ENCODE measurements around the gene GABRB3.

GABRB3 gene

DNA sequence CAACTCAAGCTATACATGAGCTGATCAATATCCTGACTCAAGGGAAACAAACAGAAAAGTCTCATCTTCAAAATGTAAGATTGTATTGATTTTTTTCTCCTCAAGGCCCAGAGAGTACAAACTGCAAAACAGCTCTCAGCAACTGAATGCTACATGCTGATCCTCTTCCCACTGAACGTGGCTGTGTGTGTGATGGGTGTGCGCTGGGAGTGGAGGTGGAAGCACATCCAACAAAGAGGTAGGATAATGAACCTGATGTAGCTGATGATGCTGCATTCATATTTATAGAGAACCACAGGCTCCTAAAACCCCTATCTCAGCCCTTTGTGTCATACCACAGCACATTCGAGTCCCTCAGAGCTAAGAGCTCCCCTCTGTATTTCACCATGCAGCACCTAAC, 56.8 kb downstream of the GABRB3 start:
- Histone ChIP-seq H3K9me3 (ENCODE audit: control insufficient read depth in 2 of 2, low read length in 2 of 2) (peaks cover 0 to 12% of the 10 kb centered on the region in 2 donors), H3K27me3 (ENCODE audit: control insufficient read depth in 2 of 2, insufficient read depth in 2 of 2, low read length in 2 of 2) (no peaks in the 10 kb centered on the region), H3K4me3 (ENCODE audit: low read length in 2 of 2) (no peak overlapping the region), H3K9ac (ENCODE audit: low read depth in 1 of 2, low read length in 2 of 2) (no peak overlapping the region), H3K36me3 (ENCODE audit: control insufficient read depth in 2 of 2, insufficient read depth in 2 of 2, low read length in 2 of 2) (no peaks in the 10 kb centered on the region), H3K27ac (ENCODE audit: low read depth in 2 of 2, low read length in 2 of 2) (no peak overlapping the region), H3K4me1 (ENCODE audit: control insufficient read depth in 2 of 2, insufficient read depth in 2 of 2, low read length in 2 of 2) (no peaks in the 10 kb centered on the region)

GRCh38 chr15:26713498-26713897, 59.4 kb downstream of the GABRB3 start:
- Histone ChIP-seq H3K4me3 (ENCODE audit: low read length in 2 of 2) (no peak overlapping the region), H3K4me1 (ENCODE audit: control insufficient read depth in 2 of 2, insufficient read depth in 2 of 2, low read length in 2 of 2) (no peaks in the 10 kb centered on the region), H3K36me3 (ENCODE audit: control insufficient read depth in 2 of 2, insufficient read depth in 2 of 2, low read length in 2 of 2) (no peaks in the 10 kb centered on the region), H3K27ac (ENCODE audit: low read depth in 2 of 2, low read length in 2 of 2) (no peak overlapping the region), H3K27me3 (ENCODE audit: control insufficient read depth in 2 of 2, insufficient read depth in 2 of 2, low read length in 2 of 2) (no peaks in the 10 kb centered on the region), H3K9ac (ENCODE audit: low read depth in 1 of 2, low read length in 2 of 2) (no peak overlapping the region), H3K9me3 (ENCODE audit: control insufficient read depth in 2 of 2, low read length in 2 of 2) (peaks cover 0 to 12% of the 10 kb centered on the region in 2 donors)

GRCh38 chr15:26712335-26712734, 60.5 kb downstream of the GABRB3 start:
- H3K27me3 ChIP-seq (ENCODE audit: control insufficient read depth in 2 of 2, insufficient read depth in 2 of 2, low read length in 2 of 2): no peaks in the 10 kb centered on the region
- no peak overlapping the region for H3K4me3 ChIP-seq (ENCODE audit: low read length in 2 of 2)
- H3K9ac ChIP-seq (ENCODE audit: low read depth in 1 of 2, low read length in 2 of 2): no peak overlapping the region
- H3K36me3 ChIP-seq (ENCODE audit: control insufficient read depth in 2 of 2, insufficient read depth in 2 of 2, low read length in 2 of 2): no peaks in the 10 kb centered on the region
- H3K27ac ChIP-seq (ENCODE audit: low read depth in 2 of 2, low read length in 2 of 2): no peak overlapping the region
- H3K4me1 ChIP-seq (ENCODE audit: control insufficient read depth in 2 of 2, insufficient read depth in 2 of 2, low read length in 2 of 2): no peaks in the 10 kb centered on the region
- H3K9me3 ChIP-seq (ENCODE audit: control insufficient read depth in 2 of 2, low read length in 2 of 2): peaks cover 0 to 12% of the 10 kb centered on the region in 2 donors

DNA sequence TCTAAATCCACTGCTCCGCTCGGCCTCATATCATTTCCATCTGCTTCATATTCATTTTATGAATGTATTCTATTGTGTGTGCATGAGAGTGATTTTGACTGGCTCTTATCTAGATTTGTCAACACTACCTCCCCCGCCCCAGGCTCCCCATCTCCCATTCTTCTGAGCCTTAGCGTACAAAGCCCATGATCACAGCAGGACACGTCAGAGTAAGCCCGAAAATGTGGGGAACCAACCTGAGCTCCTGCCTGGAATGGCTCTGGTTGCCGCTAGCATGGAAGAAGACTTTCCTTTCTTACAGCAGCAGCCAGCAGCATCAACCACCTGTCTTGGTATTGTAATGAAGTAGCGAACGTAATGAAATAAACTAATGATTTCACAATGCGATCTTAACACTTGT, 61.4 kb downstream of the GABRB3 start:
- H3K4me3 ChIP-seq (ENCODE audit: low read length in 2 of 2): no peak overlapping the region
- H3K4me1 ChIP-seq (ENCODE audit: control insufficient read depth in 2 of 2, insufficient read depth in 2 of 2, low read length in 2 of 2): no peaks in the 10 kb centered on the region
- no peaks in the 10 kb centered on the region for H3K27me3 ChIP-seq (ENCODE audit: control insufficient read depth in 2 of 2, insufficient read depth in 2 of 2, low read length in 2 of 2)
- no peak overlapping the region for H3K9ac ChIP-seq (ENCODE audit: low read depth in 1 of 2, low read length in 2 of 2)
- no peaks in the 10 kb centered on the region for H3K36me3 ChIP-seq (ENCODE audit: control insufficient read depth in 2 of 2, insufficient read depth in 2 of 2, low read length in 2 of 2)
- no peak overlapping the region for H3K27ac ChIP-seq (ENCODE audit: low read depth in 2 of 2, low read length in 2 of 2)
- peaks cover 0 to 12% of the 10 kb centered on the region in 2 donors for H3K9me3 ChIP-seq (ENCODE audit: control insufficient read depth in 2 of 2, low read length in 2 of 2)

DNA sequence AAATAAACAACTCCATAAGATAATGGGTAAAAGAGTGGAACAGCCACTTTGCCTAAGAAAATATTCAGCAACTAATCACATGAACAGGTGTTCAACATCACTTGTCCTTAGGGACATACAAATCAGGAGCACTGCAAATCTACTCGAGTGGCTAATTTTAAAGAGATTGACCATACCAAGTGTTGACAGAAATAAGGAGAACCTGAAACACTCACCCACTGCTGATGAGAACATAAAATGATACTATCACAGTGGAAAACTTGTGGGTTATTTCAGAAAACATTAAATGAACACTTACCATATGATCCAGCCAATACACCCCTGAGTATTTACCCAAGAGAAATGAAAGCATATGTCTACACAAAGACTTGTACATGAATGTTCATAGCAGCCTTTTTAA, 70.5 kb downstream of the GABRB3 start:
- H3K36me3 ChIP-seq (ENCODE audit: control insufficient read depth in 2 of 2, insufficient read depth in 2 of 2, low read length in 2 of 2): no peaks in the 10 kb centered on the region
- H3K4me1 ChIP-seq (ENCODE audit: control insufficient read depth in 2 of 2, insufficient read depth in 2 of 2, low read length in 2 of 2): no peaks in the 10 kb centered on the region
- no peaks in the 10 kb centered on the region for H3K27me3 ChIP-seq (ENCODE audit: control insufficient read depth in 2 of 2, insufficient read depth in 2 of 2, low read length in 2 of 2)
- H3K9me3 ChIP-seq (ENCODE audit: control insufficient read depth in 2 of 2, low read length in 2 of 2): peaks cover 0 to 3% of the 10 kb centered on the region in 2 donors
- H3K4me3 ChIP-seq (ENCODE audit: low read length in 2 of 2): no peak overlapping the region
- H3K27ac ChIP-seq (ENCODE audit: low read depth in 2 of 2, low read length in 2 of 2): no peak overlapping the region
- H3K9ac ChIP-seq (ENCODE audit: low read depth in 1 of 2, low read length in 2 of 2): no peak overlapping the region

GRCh38 chr15:26698555-26698954, 74.3 kb downstream of the GABRB3 start:
- H3K9ac ChIP-seq (ENCODE audit: low read depth in 1 of 2, low read length in 2 of 2): no peak overlapping the region
- H3K4me3 ChIP-seq (ENCODE audit: low read length in 2 of 2): no peak overlapping the region
- peaks cover 3 to 6% of the 10 kb centered on the region in 2 donors for H3K9me3 ChIP-seq (ENCODE audit: control insufficient read depth in 2 of 2, low read length in 2 of 2)
- no peaks in the 10 kb centered on the region for H3K27me3 ChIP-seq (ENCODE audit: control insufficient read depth in 2 of 2, insufficient read depth in 2 of 2, low read length in 2 of 2)
- no peak overlapping the region for H3K27ac ChIP-seq (ENCODE audit: low read depth in 2 of 2, low read length in 2 of 2)
- H3K4me1 ChIP-seq (ENCODE audit: control insufficient read depth in 2 of 2, insufficient read depth in 2 of 2, low read length in 2 of 2): no peaks in the 10 kb centered on the region
- H3K36me3 ChIP-seq (ENCODE audit: control insufficient read depth in 2 of 2, insufficient read depth in 2 of 2, low read length in 2 of 2): no peaks in the 10 kb centered on the region

GRCh38 chr15:26697913-26698312, 75.0 kb downstream of the GABRB3 start:
- Histone ChIP-seq H3K27me3 (ENCODE audit: control insufficient read depth in 2 of 2, insufficient read depth in 2 of 2, low read length in 2 of 2) (no peaks in the 10 kb centered on the region), H3K9me3 (ENCODE audit: control insufficient read depth in 2 of 2, low read length in 2 of 2) (peaks cover 3 to 6% of the 10 kb centered on the region in 2 donors), H3K4me3 (ENCODE audit: low read length in 2 of 2) (no peak overlapping the region), H3K9ac (ENCODE audit: low read depth in 1 of 2, low read length in 2 of 2) (no peak overlapping the region), H3K4me1 (ENCODE audit: control insufficient read depth in 2 of 2, insufficient read depth in 2 of 2, low read length in 2 of 2) (no peaks in the 10 kb centered on the region), H3K27ac (ENCODE audit: low read depth in 2 of 2, low read length in 2 of 2) (no peak overlapping the region), H3K36me3 (ENCODE audit: control insufficient read depth in 2 of 2, insufficient read depth in 2 of 2, low read length in 2 of 2) (no peaks in the 10 kb centered on the region)

- H3K9me3 ChIP-seq (ENCODE audit: control insufficient read depth in 2 of 2, low read length in 2 of 2): peaks cover 0 to 6% of the 10 kb centered on the region in 2 donors
- no peak overlapping the region for H3K4me3 ChIP-seq (ENCODE audit: low read length in 2 of 2)
- no peaks in the 10 kb centered on the region for H3K36me3 ChIP-seq (ENCODE audit: control insufficient read depth in 2 of 2, insufficient read depth in 2 of 2, low read length in 2 of 2)
- H3K27ac ChIP-seq (ENCODE audit: low read depth in 2 of 2, low read length in 2 of 2): no peak overlapping the region
- H3K4me1 ChIP-seq (ENCODE audit: control insufficient read depth in 2 of 2, insufficient read depth in 2 of 2, low read length in 2 of 2): no peaks in the 10 kb centered on the region
- no peak overlapping the region for H3K9ac ChIP-seq (ENCODE audit: low read depth in 1 of 2, low read length in 2 of 2)
- no peaks in the 10 kb centered on the region for H3K27me3 ChIP-seq (ENCODE audit: control insufficient read depth in 2 of 2, insufficient read depth in 2 of 2, low read length in 2 of 2)
Measured at GRCh38 chr15:26691249-26691648, 81.6 kb downstream of the GABRB3 start.

DNA sequence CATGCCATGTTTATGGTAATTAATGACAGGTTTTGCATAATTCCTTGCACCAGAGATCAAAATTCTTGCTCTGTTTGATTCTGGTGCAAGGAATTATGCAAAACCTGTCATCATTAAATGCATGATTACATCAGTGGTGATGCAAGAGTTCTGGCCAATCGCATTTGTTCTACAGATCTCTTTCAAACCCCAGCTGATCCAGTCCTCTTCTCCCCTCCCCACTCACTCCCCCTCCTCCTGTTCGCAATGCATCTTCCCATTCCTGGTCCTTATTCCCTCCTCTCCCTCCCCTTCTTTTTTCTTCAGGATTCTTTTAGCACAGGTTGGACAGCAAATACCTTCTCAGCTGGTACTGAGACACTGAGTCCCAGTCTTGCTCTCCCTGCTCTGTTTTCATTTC, 82.1 kb downstream of the GABRB3 start:
- Histone ChIP-seq H3K9ac (ENCODE audit: low read depth in 1 of 2, low read length in 2 of 2) (no peak overlapping the region), H3K4me1 (ENCODE audit: control insufficient read depth in 2 of 2, insufficient read depth in 2 of 2, low read length in 2 of 2) (no peaks in the 10 kb centered on the region), H3K27me3 (ENCODE audit: control insufficient read depth in 2 of 2, insufficient read depth in 2 of 2, low read length in 2 of 2) (no peaks in the 10 kb centered on the region), H3K4me3 (ENCODE audit: low read length in 2 of 2) (no peak overlapping the region), H3K9me3 (ENCODE audit: control insufficient read depth in 2 of 2, low read length in 2 of 2) (peaks cover 0 to 6% of the 10 kb centered on the region in 2 donors), H3K27ac (ENCODE audit: low read depth in 2 of 2, low read length in 2 of 2) (no peak overlapping the region), H3K36me3 (ENCODE audit: control insufficient read depth in 2 of 2, insufficient read depth in 2 of 2, low read length in 2 of 2) (no peaks in the 10 kb centered on the region)

GRCh38 chr15:26689462-26689861, 83.4 kb downstream of the GABRB3 start:
- peaks cover 0 to 6% of the 10 kb centered on the region in 2 donors for H3K9me3 ChIP-seq (ENCODE audit: control insufficient read depth in 2 of 2, low read length in 2 of 2)
- no peaks in the 10 kb centered on the region for H3K27me3 ChIP-seq (ENCODE audit: control insufficient read depth in 2 of 2, insufficient read depth in 2 of 2, low read length in 2 of 2)
- H3K36me3 ChIP-seq (ENCODE audit: control insufficient read depth in 2 of 2, insufficient read depth in 2 of 2, low read length in 2 of 2): no peaks in the 10 kb centered on the region
- no peak overlapping the region for H3K27ac ChIP-seq (ENCODE audit: low read depth in 2 of 2, low read length in 2 of 2)
- no peaks in the 10 kb centered on the region for H3K4me1 ChIP-seq (ENCODE audit: control insufficient read depth in 2 of 2, insufficient read depth in 2 of 2, low read length in 2 of 2)
- no peak overlapping the region for H3K9ac ChIP-seq (ENCODE audit: low read depth in 1 of 2, low read length in 2 of 2)
- H3K4me3 ChIP-seq (ENCODE audit: low read length in 2 of 2): no peak overlapping the region

Data from mucosa of rectum (tissue), 2 donors.